GM19023 (cell line): ENCODE data around the gene ZBTB20.

ENCODE experiments used
- ATAC-seq: cut with Tn5 transposase; IDR thresholded peaks from one replicate; pipeline ENCODE4 v1.9.1; 2021; ENCODE audit warnings: mild to moderate bottlenecking, moderate library complexity; ENCODE audit not compliant: unreplicated experiment

The ZBTB20 gene

DNA sequence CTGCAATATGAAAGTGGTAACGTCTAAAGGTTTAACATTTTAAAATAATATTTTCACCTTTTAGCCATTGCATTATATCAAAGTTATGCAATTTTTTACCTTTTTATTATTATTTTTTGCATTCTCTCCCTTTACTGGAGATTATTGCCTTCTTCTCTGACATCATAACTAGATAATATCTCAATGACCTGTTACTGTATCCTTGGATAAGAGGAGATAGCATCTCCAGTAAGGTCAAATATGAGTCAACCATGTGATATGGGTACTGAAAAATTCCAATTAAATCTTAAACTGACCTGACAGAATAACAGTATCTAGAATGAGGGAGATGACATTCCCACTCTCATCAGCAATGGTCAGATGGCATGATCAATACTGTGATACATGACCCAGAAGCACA is 108.3 kb downstream of the ZBTB20 start:
- no peak for ATAC-seq

DNA sequence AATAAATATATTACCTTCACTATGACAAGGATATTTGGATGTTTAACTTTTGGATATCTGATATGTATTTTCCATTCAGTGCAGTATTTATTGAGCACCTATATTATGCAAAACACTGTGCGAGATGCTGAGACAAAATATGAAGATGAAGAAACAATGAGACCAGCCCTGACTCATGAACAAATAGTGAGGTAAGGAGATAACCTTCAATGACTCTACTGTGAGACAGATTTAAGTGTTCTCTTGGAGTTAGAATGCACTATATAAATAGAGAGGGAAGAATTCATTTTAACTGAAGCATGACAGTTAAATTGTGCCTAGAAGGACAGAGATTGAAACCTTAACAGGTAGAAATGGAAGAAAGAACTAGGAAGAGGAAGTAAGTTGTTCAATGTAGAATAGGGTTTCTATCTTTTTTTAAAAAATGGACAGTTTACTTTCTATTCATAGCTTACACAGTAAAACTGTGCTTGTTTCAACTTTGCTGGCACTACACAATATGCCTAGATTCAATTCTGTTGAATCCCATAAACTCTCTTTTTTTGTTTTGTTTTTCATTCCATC is 124.2 kb downstream of the ZBTB20 start:
- no peak for ATAC-seq

DNA sequence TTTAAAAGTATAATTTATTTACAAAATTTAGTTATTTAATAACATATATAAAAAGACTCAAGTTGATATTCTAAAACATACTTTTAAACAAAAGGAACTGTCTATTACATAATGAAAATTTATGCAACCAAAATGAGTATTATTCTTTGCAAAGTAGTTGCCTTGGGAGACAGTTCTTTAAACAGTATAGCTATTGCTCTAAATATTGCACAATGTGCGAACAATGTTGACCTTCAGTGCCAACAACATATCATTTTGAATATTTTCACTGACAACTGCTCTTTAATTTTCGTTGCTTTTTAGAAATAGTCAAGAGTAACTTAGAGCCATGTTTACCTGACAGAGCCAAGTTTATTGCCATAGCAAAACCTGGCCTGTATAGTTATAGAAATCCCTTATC is 124.9 kb downstream of the ZBTB20 start:
- ATAC-seq, result no peak

DNA sequence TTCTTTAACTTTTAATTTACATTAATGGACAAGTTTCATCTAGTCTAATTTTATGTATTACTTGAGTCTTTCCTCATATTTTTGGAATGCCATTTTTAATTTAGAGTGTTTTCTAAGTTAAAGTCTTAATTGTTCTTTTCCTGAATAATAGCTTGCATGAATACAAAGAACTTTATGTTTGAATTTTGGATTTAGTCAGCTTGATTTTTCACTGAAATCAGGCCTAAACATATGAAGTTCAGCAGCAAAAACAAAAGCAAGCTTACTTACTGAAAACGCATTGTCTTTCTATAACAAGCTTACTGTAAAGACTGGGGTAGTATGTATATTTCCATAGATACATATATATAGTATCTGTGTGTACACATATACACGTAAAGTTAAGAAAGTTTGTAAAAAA is 126.0 kb downstream of the ZBTB20 start:
- no peak for ATAC-seq

DNA sequence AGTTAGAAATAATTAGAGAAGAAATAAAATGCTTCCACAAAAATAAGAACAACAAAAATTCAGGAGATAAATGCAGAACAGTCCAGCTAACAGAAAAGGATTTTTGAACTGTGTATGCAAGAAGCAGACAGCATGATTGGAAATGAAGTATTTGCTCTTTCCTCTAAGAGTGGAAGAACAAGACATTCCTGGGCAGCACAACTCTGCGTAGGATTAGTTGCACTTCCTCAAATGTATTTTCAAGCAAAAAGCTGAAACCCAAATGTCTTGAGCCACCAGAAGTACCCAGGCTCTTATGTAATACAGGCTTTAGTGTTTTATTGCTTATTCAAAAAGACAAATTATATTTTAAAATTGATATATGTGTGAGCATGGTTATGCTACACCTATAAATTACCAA is 127.2 kb downstream of the ZBTB20 start:
- no peak for ATAC-seq

DNA sequence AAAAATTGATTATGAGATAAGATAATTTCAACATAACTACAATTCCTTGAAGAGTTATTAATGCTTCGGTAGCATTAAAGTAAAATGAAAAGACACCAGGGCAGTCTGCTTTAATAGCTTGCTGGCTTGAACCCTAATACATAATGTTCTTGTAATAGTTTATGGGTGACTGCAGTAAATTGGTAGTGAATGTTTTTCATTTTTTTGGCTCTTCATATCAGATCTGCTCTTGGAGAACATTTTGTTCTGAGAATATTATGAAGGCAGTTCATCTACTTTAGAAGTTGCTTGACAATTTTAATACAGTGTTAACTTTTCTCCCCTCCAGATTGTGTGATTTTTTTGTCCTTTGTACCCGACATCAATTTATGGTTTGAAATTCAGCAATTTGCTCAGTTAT is 128.4 kb downstream of the ZBTB20 start:
- no peak for ATAC-seq

DNA sequence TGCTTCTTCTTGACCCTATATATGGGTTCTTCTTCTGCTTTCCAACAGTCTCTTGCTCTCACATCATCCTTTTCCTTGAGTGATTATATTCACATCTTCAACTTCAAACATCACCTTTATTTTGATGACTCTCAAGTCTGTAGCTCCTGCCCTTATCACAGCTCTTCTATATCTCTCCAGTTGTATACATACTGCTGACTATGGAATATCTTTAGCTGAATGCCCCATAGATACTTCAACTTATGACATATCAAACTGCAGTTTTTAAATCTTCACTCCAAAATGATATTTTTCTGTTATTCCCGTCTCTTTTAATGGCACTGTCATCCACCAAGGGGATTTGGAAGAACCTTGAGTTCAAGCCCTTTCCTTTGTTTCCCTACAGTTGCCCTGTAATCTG is 139.1 kb downstream of the ZBTB20 start:
- no peak for ATAC-seq

DNA sequence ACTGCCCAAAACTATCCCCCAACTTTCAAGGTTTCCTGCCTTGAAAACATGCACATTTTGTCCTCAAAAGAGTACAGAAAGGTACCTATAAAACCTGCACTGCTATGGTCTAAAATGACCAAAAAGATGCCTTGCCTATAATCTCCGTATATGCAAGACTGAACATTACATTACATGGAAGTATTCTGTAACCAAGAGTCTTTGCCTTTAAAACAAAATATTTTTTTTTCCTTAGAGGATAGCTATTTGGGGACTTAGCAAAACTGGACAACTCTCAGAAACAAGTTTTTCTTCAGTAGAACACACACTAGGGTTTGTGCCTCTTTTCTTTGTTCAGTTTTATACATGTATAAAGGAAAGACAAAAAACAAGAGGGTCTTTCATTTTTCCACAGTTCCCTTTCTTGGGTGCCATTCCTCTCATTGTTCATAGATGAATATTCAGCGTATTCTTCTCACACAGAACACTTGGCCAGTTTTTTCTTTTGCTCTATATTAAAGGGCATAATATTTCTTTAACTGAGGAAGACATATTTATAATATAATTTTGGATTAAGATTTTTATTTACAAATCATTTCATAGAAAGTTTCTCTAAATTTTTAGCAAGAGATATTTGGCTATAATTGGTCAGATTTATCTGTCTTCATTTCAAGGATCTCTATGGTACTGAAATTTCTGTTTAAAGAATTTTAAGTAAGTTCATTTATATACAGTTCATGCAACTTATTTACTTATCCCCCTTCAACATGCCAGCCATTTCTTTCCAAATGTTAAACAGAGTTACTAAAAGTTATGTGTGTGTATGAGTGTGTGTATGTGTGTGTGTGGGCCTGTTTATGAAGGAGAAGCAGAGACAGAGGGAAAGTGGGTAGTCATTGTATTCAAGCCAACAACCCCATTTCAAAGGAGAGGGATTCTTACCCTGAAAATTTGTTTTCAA is 142.6 kb downstream of the ZBTB20 start:
- no peak for ATAC-seq

DNA sequence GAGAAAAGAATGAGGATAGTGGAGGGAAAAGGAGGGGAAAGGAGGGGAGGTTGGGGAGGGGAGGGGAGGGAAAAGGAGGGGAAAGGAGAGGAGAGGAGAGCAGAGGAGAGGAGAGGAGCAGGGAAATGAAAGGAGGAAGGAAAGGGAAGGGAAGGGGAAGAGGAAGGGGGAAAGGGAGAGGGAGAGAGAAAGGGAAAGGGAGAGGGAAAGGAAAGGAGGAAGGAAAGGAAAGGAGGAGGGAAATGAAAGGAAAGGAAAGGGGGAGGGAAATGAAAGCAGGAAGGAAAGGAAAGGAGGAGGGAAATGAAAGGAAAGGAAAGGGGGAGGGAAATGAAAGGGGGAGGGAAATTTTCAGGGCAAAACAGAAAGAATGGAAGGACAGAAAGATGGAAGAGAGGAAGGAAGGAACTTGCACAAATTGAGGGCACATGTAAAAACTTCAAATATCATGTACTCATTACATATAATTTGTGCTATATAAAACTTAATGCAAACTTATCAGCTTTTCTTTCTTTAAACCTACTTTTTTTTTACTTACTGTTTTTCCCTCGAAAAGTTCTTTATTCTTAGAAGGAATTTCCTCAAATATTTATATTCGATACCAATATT is 148.0 kb downstream of the ZBTB20 start:
- no peak for ATAC-seq

DNA sequence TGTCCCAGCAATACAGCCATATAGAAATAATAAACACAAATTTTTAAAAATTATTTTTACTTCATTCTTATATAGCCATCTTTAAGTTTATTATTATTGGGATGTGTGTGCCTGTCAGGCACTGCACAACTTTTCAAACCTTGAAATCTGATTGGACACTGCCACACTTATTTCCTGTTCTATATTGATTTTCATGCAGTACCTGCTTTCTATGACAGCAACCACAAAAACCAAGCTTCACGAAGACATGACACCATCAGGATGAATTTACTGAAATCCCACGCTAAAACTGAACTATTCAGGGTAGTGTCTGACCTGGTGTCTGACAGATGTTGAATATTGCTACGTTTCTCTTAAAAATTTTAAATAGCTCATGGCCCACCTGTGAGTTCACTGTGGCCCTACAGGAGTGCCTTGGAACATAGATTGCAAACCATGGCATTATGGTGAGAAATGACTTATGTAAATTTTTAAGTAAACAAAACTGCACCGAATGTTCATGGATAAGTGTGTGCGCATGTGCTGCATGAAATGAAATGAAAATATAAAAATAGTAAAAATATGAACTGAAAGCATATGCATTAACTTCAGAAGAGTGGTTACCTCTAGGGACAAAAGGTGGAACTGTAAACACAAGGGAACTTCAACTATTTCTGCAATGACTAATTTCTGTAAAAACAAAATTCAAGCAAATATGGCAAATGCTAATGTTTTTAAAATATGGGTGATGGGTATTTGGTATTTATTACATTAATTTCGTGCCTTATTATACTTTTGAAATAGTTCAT is 152.3 kb downstream of the ZBTB20 start:
- no peak for ATAC-seq

DNA sequence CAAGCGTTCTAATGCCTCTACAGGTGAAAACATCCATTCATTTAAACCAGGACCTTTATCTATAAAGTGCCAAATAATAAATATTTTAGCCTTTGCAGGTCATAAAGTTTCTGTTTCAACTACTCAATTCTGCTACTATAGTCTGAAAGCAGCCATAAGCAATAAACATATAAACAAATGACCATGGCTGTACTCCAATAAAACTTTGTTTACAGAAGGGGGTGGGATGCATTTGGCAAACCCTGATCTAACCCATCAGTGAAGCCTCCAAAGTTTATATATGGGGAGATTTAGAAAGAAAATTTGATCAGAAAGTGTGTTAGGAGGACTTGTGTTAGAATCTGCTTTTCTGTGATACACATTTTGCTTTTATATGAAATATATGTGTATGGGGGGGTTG is 161.3 kb downstream of the ZBTB20 start:
- ATAC-seq, result no peak

DNA sequence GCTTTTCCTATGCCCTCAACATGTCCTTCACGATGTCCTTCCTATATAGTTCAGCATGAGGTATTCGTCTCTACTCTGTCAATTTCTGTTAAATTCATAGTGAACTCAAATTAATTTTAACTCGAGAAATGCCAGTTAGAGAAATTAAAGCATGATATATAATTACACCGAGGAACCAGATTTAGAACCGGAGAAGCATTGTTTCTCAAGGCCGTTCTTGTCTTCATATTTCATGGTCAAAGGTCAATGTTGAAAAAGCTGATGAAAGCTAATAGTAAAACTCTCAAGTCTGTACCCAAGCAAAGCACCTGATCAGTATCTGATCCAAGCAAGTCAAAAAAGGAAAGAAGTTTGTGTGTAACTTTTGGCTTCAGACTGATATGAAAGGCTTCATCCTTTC is 163.8 kb downstream of the ZBTB20 start:
- no peak for ATAC-seq

DNA sequence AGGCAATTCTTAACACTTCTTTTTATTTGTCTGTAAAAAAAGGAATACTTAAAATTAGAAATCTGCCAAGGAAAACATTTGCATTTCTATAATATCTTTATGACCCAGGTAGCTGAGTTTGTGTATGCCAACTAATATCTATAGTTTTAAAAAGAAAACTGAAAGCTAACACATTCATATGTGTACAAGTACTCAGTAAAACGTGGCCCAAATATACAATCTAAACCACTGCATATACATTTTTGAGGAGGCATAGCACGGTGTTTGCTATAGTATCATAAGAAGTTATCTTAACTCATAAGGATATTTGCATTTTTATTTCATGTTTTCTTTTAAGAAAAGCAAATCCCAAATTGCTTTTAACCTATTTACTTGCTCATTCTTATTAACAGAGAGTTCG is 172.7 kb downstream of the ZBTB20 start:
- ATAC-seq, result peak; percentile 84

DNA sequence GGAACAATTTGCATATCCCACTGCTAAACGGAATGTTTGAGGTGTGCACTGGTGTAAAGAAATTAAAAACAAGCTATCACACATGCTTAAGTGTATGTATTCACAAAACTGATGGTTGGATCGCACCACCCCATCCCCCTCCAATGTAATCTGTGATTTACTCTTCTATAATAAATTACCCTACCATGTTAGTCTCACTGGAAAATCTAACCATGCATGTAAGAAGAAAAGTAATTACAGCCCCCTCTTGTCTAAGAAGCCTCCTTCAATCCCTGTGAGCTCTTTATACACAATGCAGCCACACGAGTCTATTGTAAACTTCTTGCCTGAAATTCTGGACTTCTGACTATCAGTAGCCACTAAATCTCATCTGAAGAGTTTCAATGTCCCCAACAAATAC is 173.6 kb downstream of the ZBTB20 start:
- ATAC-seq, result no peak

DNA sequence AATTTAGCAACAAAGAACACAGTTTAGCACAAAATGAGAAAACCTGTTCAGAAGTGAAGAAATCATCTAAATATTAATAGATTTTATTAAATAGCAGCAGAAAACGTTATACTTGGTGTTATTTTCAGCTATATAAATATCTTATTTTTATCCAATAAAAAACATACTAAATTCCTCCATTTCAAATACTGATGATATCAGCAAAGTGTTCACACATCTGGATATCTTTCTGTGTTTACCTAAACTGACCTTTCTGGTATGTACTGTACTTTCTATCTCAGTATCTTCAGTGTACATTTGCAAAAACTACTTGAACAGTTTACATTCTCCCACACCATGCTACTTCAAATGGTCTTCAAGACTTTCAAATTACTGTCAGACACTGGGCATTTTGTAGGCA is 179.9 kb downstream of the ZBTB20 start:
- ATAC-seq, result no peak

DNA sequence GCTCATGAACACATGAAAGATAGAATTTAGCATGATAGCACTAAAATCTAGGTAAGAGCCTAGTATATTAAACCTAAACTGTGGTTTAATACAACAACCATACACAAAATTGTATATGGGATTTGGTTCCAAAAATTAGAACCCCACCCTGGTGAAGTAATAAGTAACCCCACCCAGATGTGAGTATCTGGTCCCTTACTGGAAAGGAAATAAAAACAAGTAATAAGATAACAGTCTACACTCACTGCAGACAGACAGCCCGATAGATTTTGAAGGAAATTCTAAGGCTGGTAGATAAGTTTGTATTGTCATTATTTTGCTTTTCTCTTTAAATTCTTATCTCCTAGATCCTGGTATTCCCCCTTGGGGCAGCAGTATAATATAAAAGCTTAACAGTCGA is 184.9 kb downstream of the ZBTB20 start:
- no peak for ATAC-seq

DNA sequence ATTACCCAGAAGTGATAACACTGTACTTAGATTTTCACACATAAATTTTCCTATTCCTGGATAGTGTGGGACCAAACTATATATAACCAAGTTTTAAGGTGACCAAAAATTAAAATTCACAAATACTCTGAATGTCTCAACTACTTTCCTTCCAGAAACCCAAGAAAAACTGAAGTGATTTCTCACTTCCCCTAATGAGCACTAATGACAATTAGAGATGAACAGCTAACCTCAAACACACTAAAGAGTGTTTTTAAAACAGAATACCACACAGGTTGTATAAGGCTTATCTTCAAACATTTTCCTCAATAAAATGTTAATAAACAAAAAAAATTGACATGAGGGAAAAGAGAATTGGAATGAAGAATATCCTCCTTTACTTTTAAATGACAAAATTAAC is 188.2 kb downstream of the ZBTB20 start:
- no peak for ATAC-seq

DNA sequence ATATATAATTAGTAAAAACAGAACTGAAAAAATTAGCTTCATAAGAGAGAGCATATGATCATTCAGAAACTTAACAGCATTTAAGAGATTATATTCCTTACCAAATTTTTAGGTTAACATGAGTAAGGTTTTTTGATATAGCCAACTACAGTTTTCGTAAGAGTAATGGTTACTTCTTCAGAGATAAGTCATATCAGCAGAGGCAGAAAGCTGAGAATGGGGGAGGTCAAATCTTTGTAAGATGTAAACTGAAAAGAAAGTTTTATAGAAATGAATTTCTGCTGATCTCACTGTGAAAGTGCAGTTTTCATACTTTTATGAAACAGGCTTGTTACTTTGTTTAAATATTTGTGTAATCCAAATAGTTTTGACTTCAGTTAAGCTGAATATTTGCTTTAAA is 193.3 kb downstream of the ZBTB20 start:
- ATAC-seq, result no peak

DNA sequence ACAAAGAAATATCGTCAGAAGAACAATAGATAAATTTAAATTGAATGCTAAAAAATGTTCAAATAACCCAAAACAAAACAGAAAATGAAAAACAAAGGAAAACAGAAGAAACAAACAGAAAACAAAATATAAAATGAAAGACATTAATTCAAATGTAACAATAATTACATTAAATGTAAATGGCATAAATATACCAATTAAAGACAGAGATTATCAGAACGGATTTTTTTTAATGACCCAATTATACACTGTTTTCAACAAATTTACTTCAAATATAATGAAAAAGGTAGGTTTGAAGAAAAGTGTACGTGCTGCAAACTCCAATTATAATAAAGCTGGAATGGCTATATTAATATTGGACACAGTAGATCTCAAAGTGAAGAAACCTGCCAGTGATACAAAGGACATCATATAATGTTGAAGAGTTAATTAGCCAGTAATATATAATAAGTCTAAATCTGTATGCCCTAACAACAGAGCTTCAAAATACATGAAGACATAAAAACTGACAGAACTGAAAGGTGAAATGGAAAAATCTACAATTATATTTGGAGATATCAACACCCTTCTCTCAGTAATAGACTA is 193.8 kb downstream of the ZBTB20 start:
- no peak for ATAC-seq

DNA sequence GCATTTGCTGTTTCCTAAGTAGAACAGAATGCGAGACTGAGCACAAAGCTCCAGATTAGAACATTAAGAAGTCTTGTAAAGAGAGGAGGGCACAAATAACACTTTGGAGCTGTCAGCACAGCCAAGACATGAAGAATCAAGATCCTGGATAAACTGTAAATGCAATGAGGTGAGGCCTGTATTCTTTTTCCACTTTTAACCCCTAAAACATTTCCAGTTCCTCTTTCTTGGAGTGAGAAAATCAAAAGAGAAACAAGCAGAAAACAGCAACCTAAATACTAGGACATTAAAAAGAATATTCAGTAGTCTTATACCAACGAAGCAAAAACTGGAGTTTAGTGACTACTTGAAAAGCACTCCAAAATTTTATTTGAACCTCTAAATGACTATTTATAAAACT is 204.3 kb downstream of the ZBTB20 start:
- ATAC-seq, result no peak
